ENCODE measurements around the gene ZNF143. TPM values are rescaled to one million over a fixed set of nuclear protein-coding genes. Genes with fewer than 3 reads are reported as not detected.

ZNF143 gene
- total RNA-seq, 1 donor from 2014 or later = 36.6 TPM

DNA sequence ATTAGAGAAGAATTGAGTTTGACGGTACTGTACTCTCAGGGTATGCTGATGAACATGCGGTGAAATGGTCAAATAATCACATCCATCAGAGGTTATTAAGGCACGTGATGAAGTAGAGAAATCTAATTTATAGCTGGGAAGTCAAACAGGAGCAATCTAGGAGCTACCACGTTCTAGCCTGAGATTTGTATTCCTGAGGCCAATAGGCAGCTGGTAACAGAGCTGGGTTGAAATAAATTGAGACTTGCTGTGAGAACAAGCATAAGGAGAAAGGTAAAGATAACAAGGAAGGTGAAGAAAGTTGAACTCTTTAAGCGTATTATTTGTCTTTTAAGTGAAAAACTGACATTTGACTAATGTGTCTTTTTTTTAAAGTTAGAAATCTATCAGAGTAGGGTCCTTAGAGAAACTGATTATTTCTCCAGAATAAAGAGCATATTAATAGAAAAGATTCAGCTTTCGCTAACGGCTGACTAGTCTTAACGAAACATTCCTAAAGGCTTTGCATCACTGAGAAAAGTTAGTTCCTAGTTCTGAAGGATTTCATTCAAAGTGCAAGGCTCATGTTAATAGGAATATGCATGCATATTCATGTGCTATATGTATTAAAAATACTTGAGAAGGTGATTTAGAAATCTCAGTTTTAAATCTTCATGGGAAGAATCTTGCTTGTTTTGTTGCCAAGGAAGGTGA lies 107.5 kb downstream of the ZNF143 start:
- DNase-seq (ENCODE audit: extremely low spot score in 2 of 2) = no peak
- no peaks in the 10 kb centered on the region for H3K27me3 ChIP-seq

GRCh38 chr11:9568854-9569587 lies 108.2 kb downstream of the ZNF143 start:
- H3K9me3 ChIP-seq = no peaks in the 10 kb centered on the region
- no peak for DNase-seq (ENCODE audit: extremely low spot score in 2 of 2)
- TF ChIP-seq POLR2A (IDR thresholded peaks at IDR 0.05) (peak in 1 of 2 donors; percentile 16), CTCF (IDR thresholded peaks at IDR 0.05) (no peak), POLR2AphosphoS5 (IDR thresholded peaks at IDR 0.05; ENCODE audit: insufficient read depth in 1 of 2, low read depth in 1 of 2) (peak; percentile 15 to 97)
- H3K27ac ChIP-seq = peak overlapping the region; percentile 95
- intact Hi-C loops (cut with DNase I) = no loop called here
- H3K4me3 ChIP-seq = peak overlapping the region in 1 of 2 donors; percentile 8
- H3K27me3 ChIP-seq = no peaks in the 10 kb centered on the region
- H3K4me1 ChIP-seq = peaks cover 60% of the 10 kb centered on the region
- H3K36me3 ChIP-seq = no peaks in the 10 kb centered on the region

More for the DNA sequence above, 107.5 kb downstream of the ZNF143 start:
- TF ChIP-seq CTCF (IDR thresholded peaks at IDR 0.05) = no peak
- TF ChIP-seq POLR2AphosphoS5 (IDR thresholded peaks at IDR 0.05; ENCODE audit: insufficient read depth in 1 of 2, low read depth in 1 of 2) = no peak
- no peak for TF ChIP-seq POLR2A (IDR thresholded peaks at IDR 0.05)
- peaks cover 60% of the 10 kb centered on the region for H3K4me1 ChIP-seq
- H3K4me3 ChIP-seq = no peak overlapping the region
- H3K36me3 ChIP-seq = no peaks in the 10 kb centered on the region
- H3K27ac ChIP-seq = peak overlapping the region; percentile 95
- no peaks in the 10 kb centered on the region for H3K9me3 ChIP-seq
- intact Hi-C loops (cut with DNase I) = no loop called here

DNA sequence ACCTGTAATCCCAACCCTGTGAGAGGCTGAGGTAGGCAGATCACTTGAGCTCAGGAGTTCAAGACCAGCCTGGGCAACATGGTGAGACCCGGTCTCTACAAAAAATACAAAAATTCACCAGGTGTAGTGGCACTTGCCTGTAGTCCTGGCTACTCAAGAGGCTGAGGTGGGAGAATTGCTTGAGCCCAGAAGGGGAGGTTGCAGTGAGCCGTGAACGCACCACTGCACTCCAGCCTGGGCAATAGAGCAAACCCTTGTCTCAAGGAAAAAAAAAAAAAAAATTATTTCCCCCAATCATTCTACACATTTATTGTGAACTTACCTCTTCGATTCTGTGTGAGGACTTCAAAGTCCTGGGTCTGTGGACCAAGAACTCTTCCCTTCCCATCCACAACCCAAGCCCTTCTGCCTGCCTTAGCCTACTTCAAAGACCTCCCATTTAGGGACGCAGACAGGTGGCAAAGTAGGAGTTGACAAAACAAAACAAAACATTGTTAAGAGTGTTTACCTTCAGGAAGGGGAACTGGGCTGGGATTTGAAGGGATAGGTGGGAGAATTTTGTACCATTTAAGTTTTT lies 108.9 kb downstream of the ZNF143 start:
- no peaks in the 10 kb centered on the region for H3K9me3 ChIP-seq
- H3K27me3 ChIP-seq = no peaks in the 10 kb centered on the region
- intact Hi-C loops (cut with DNase I) = loop anchor here (5.0 kb wide), 1 partner anchor 43 kb away; no protein-coding TSS in a partner anchor
- no peaks in the 10 kb centered on the region for H3K36me3 ChIP-seq
- no peak for DNase-seq (ENCODE audit: extremely low spot score in 2 of 2)
- peak overlapping the region in 1 of 2 donors; percentile 8 for H3K4me3 ChIP-seq
- peak overlapping the region; percentile 95 for H3K27ac ChIP-seq
- peaks cover 60% of the 10 kb centered on the region for H3K4me1 ChIP-seq
- TF ChIP-seq CTCF (IDR thresholded peaks at IDR 0.05) (no peak), POLR2A (IDR thresholded peaks at IDR 0.05) (no peak), POLR2AphosphoS5 (IDR thresholded peaks at IDR 0.05; ENCODE audit: insufficient read depth in 1 of 2, low read depth in 1 of 2) (no peak)

DNA sequence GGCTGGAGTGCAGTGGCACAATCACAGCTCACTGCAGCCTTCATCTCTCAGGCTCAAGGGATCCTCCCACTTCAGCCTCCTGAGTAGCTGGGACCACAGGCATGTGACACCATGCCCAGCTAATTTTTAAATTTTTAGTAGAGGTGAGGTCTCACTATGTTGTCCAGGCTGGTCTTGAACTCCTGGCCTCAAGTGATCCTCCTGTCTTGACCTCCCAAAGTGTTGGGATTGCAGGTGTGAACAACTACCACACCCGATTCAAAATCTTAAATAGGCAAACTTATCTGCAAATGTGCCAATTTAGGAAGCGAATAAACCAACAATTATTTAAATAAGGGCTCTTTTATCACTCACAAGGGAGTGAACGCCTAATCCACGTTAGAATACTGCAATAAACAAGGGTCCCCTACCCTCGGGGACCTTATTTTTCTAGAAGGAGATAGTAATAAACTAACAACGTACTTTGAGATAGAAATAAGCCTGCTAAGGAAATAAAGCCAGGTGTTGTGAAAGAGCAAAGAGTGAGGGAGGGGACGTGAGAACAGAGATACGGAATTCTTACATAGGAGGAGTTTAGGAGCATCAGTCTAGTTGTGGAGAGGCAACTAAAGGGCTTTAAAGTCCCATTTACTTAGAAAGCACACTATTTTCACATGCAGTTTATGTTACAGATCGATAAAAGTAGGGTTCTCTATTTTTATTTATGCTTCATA lies 109.7 kb downstream of the ZNF143 start:
- H3K9me3 ChIP-seq = no peaks in the 10 kb centered on the region
- peaks cover 66% of the 10 kb centered on the region for H3K4me1 ChIP-seq
- H3K27me3 ChIP-seq = no peaks in the 10 kb centered on the region
- no peak overlapping the region for H3K4me3 ChIP-seq
- intact Hi-C loops (cut with DNase I) = loop anchor here (5.0 kb wide), 1 partner anchor 42 kb away; no protein-coding TSS in a partner anchor
- H3K27ac ChIP-seq = peak overlapping the region; percentile 95
- DNase-seq (ENCODE audit: extremely low spot score in 2 of 2) = no peak
- no peaks in the 10 kb centered on the region for H3K36me3 ChIP-seq
- TF ChIP-seq CTCF (IDR thresholded peaks at IDR 0.05) (no peak), POLR2A (IDR thresholded peaks at IDR 0.05) (no peak), POLR2AphosphoS5 (IDR thresholded peaks at IDR 0.05; ENCODE audit: insufficient read depth in 1 of 2, low read depth in 1 of 2) (no peak)

All from vagina (tissue), 2 donors.